T-helper 9 cell (primary cell): ENCODE results near the gene SMCR8.
"Not testable (repeated sequence)": the region's sequence is repeated elsewhere in the genome, so short reads cannot be mapped to it uniquely, and the experiment has no call there.

ENCODE experiments used
- DNase-seq: peaks from one replicate; pipeline ENCODE4 v3.0.0-alpha.2; 2020

The SMCR8 gene

DNA sequence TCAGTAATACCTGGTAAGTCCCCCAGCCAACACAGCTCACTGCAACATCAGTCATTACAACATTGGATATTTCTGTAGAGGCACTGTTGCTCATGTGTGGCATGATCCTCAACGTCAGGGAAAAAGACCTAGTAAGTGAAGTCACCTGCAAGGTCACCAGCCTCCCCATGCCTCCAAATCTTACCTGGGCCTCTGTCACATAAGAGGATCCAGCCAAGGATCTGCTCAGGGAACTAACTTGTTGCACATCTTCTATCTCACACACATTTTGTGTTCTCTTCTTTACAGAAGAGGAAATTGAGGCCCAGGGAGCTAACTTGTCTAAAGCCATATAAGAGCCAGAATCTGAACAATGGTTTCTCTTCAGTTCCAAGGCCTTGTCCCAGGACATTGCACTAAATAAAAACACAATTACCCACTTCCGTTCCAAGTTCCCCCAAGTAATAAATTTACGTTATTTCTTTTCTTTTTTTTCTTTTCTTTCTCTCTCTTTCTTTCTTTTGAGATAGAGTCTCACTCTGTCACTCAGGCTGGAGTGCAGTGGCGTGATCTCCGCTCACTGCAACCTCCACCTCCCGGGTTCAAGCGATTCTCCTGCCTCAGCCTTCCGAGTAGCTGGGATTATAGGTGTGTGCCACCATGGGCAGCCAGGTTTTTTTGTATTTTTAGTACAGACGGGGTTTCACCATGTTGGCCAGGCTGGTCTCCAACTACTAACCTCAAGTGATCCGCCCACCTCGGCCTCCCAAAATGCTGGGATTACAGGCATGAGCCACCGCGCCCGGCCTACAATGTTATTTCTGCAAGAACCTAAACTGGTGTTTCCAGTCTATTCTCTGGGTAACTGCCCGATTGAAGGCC lies 47.0 kb downstream of the SMCR8 start:
- no peak for DNase-seq

DNA sequence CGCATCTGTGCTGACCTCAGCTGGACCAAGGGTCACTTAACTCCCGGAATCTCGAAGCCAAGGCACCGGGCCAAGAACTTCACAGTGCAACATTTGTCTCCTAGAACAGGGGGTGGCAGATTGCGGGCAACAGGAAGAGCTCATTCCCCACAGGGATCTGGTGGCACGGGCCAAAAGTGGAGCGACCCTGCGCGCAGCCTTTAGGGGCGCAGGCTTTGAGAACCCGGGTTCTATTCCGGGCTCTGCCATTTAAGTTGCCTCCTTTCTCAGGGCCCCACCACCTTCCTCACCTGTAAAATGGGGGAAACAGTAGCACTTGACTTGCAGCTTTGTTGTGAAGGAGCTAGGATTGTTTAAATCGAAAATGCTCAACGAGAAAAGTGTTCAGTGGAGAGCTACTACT lies 47.6 kb downstream of the SMCR8 start:
- no peak for DNase-seq

- peak; percentile 86 for DNase-seq
These were observed 48.3 kb downstream of the SMCR8 start, which contains the start of gene SHMT1 for GRCh38 chr17:18363101-18364049. Gene SHMT1 (minus strand): TSS chr17:18363550. CDS start chr17:18355981, 7,569 bp downstream.

DNA sequence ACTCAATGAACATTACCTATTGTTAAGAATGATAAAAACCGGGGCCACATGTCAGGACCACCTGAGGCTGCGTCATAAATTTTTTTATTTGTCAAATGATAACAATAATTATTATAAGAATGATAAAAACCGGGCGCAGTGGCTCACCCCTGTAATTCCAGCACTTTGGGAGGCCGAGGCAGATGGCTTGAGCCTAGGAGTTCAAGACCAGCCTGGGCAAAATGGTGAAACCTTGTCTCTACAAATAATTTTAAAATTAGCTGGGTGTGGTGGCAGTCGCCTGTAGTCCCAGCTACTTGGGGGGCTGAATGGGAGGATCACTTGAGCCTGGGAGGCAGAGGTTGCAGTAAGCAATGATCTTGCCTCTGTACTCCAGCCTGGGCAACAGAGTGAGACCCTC lies 49.1 kb downstream of the SMCR8 start:
- no peak for DNase-seq

- no peak for DNase-seq
These were observed 53.9 kb downstream of the SMCR8 start for GRCh38 chr17:18368946-18369345.

- DNase-seq: no peak
These were observed 55.7 kb downstream of the SMCR8 start for GRCh38 chr17:18370761-18371160.

DNA sequence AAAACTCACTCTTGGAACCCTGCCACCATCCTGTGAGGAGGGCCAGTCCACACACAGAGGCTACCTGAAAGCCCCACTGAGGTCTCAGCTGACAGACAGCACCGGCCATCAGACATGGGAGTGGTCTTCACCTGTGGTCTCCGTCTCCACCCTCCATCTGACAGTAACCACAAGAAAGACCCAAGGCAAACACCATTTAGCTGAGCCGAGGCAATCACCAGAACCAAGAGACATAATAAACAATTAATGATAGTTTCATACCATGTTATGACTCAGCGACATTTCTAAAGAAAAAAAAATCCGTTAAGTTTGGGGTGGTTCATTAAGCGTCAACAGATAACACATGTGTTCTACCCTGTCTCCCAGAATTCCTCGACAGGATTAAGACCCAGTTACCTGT lies 56.4 kb downstream of the SMCR8 start:
- no peak for DNase-seq

GRCh38 chr17:18373181-18373580 lies 58.1 kb downstream of the SMCR8 start:
- DNase-seq: not testable (repeated sequence)

DNA sequence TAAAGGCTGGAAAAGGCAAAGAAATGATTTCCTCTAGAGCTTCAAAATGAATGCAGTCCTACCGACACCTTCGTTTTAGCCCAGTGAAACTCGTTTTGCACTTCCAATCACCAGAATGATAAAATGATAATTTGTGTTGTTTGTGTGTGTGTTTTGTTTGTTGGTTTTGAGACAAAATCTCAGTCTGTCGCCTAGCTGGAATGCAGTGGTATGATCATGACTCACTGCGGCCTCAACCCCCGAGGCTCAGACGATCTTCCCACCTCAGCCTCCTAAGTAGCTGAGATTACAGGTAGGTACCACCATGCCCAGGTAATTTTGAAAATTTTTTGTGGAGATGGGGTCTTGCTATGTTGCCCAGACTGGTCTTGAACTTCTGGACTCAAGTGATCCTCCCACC lies 59.1 kb downstream of the SMCR8 start:
- DNase-seq: no peak
